ENCODE data around the gene TNS3. TPM values are rescaled to one million over a fixed set of nuclear protein-coding genes. Genes with fewer than 3 reads are reported as not detected.
A peak's percentile ranks its signal among the peaks of the same experiment; 100 is the strongest.

Gene TNS3
- total and polyA plus RNA-seq, 10 of the 15 experiments (the other 5 are each of a cell fraction or from before 2014, with no cell fraction given) = 0.27 to 2.7 (median 0.79) TPM

- CTCF ChIA-PET = no interaction called here
- no peak overlapping the region for H3K4me3 ChIP-seq
- POLR2A ChIA-PET = no interaction called here
- WGBS (ENCODE audit: insufficient coverage, insufficient replicate concordance, low lambda C conversion rate, missing lambda C conversion rate) = 77% methylated on average over 2 of the region's 2 CpGs
- H3K79me2 ChIP-seq (ENCODE audit: control insufficient read depth, insufficient read depth, low read length) = peaks cover 2% of the 10 kb centered on the region; the same call in 1 of the 2 replicates
- no peaks in the 10 kb centered on the region for H4K20me1 ChIP-seq (ENCODE audit: control insufficient read depth, insufficient read depth)
- no peak overlapping the region for H2AFZ ChIP-seq (ENCODE audit: control insufficient read depth, low read depth, low read length)
- TF ChIP-seq NFIC (IDR thresholded peaks at IDR 0.05; ENCODE audit: low read depth, low read length) (0 out of 2 replicates have a peak, but pooled peaks have one; percentile 24), NBN (IDR thresholded peaks at IDR 0.05) (no peak), NR2F1 (conservative IDR thresholded peaks at IDR 0.05) (no peak), NR2C2 (IDR thresholded peaks at IDR 0.05; ENCODE audit: borderline replicate concordance, control insufficient read depth, insufficient read length, low read depth) (peak; percentile 39), HDGF (IDR thresholded peaks at IDR 0.05) (0 out of 2 replicates have a peak, but pooled peaks have one; percentile 31), POLR2AphosphoS2 (IDR thresholded peaks at IDR 0.05; ENCODE audit: low read depth, low read length) (no peak), PKNOX1 (IDR thresholded peaks at IDR 0.05) (no peak)
- H3K9ac ChIP-seq (ENCODE audit: control insufficient read depth, insufficient read depth, low read length) = no peak overlapping the region
- in situ Hi-C loops (cut with MboI) = no loop called here
- DNase-seq (ENCODE audit: low read depth, low spot score) (no peak), FAIRE-seq (peak; percentile 89), ATAC-seq (no peak)
- H3K4me2 ChIP-seq (ENCODE audit: control insufficient read depth, insufficient read depth) = peak overlapping the region; percentile 17
- BruUV-seq (replicated peaks) = no TSS peak
- SMC1A ChIA-PET (ENCODE audit: uncharacterized antibody, unreplicated experiment) = no interaction called here
- H3K4me1 ChIP-seq (ENCODE audit: control insufficient read depth, insufficient read depth, low read length) = peaks cover 18% of the 10 kb centered on the region
- RAD21 ChIA-PET (ENCODE audit: unreplicated experiment) = no interaction called here
- H3K27ac ChIP-seq (ENCODE audit: control insufficient read depth, insufficient read depth) = no peak overlapping the region
- H3K9me3 ChIP-seq (replicated peaks; ENCODE audit: control insufficient read depth, insufficient read depth, low read length) = no peaks in the 10 kb centered on the region
- H3K36me3 ChIP-seq (ENCODE audit: control insufficient read depth in 2 of 2, insufficient read depth in 2 of 2, low read length in 1 of 2) = no peaks in the 10 kb centered on the region
- no peaks in the 10 kb centered on the region for H3K27me3 ChIP-seq (replicated peaks in 1 of 2; ENCODE audit: control insufficient read depth in 2 of 2, insufficient read depth in 2 of 2, low read length in 1 of 2)
- intact Hi-C loops (cut with micrococcal nuclease; ENCODE audit: unreplicated experiment) = no loop called here
These were observed 107.5 kb downstream of the TNS3 start for GRCh38 chr7:47474211-47474936.

All from GM12878 (cell line).